ENCODE results near the gene ZNF516. TPM values are rescaled to one million over a fixed set of nuclear protein-coding genes. Genes with fewer than 3 reads are reported as not detected.

The ZNF516 gene
- total RNA-seq, 1 donor from 2014 or later, result 20.3 TPM

- no peak for DNase-seq (ENCODE audit: low spot score)
Measured at GRCh38 chr18:76442413-76443171, 52.5 kb downstream of the ZNF516 start.

- DNase-seq (ENCODE audit: low spot score), result no peak
Measured at GRCh38 chr18:76441668-76442412, 53.2 kb downstream of the ZNF516 start.

- DNase-seq (ENCODE audit: low spot score), result no peak
Measured at GRCh38 chr18:76441002-76441667, 53.9 kb downstream of the ZNF516 start.

- no peak for DNase-seq (ENCODE audit: low spot score)
Measured at GRCh38 chr18:76437910-76438309, 57.1 kb downstream of the ZNF516 start.

- no peak for DNase-seq (ENCODE audit: low spot score)
Measured at GRCh38 chr18:76437011-76437410, 58.0 kb downstream of the ZNF516 start.

GRCh38 chr18:76436342-76436741, 58.7 kb downstream of the ZNF516 start:
- DNase-seq (ENCODE audit: low spot score), result no peak

- DNase-seq (ENCODE audit: low spot score), result no peak
Measured at GRCh38 chr18:76435316-76435989, 59.6 kb downstream of the ZNF516 start.

- no peak for DNase-seq (ENCODE audit: low spot score)
Measured at GRCh38 chr18:76434452-76434851, 60.6 kb downstream of the ZNF516 start.

GRCh38 chr18:76433788-76434187, 61.3 kb downstream of the ZNF516 start:
- DNase-seq (ENCODE audit: low spot score), result no peak

GRCh38 chr18:76432970-76433767, 61.9 kb downstream of the ZNF516 start:
- DNase-seq (ENCODE audit: low spot score), result no peak

GRCh38 chr18:76432274-76432755, 62.7 kb downstream of the ZNF516 start:
- no peak for DNase-seq (ENCODE audit: low spot score)

GRCh38 chr18:76431437-76432273, 63.4 kb downstream of the ZNF516 start:
- DNase-seq (ENCODE audit: low spot score), result no peak

- no peak for DNase-seq (ENCODE audit: low spot score)
Measured at GRCh38 chr18:76430636-76431035, 64.4 kb downstream of the ZNF516 start.

GRCh38 chr18:76429262-76430126, 65.5 kb downstream of the ZNF516 start:
- no peak for DNase-seq (ENCODE audit: low spot score)

- no peak for DNase-seq (ENCODE audit: low spot score)
Measured at GRCh38 chr18:76428396-76429261, 66.4 kb downstream of the ZNF516 start.

GRCh38 chr18:76426737-76427305, 68.2 kb downstream of the ZNF516 start:
- DNase-seq (ENCODE audit: low spot score), result no peak
